DOHH2 (cell line): ENCODE measurements around the gene EAF1.

Source experiments
- H3F3A ChIP-seq: fragments of 200-600 bp; sonication (generic), shearing (Covaris generic); 2 replicates; pipeline ENCODE4 v1.6.0; 2016; ENCODE audit warnings: antibody characterized with exemption, mild to moderate bottlenecking; ENCODE audit not compliant: control insufficient read depth, insufficient read depth
- H3K27ac ChIP-seq: fragments of 200-600 bp; sonication (generic); 2 replicates; pipeline ENCODE4 v1.5.1; 2014; ENCODE audit warnings: low read depth, mild to moderate bottlenecking, low read length, moderate library complexity
- H3K27me3 ChIP-seq: fragments of 200-600 bp; sonication (generic); 2 replicates; pipeline ENCODE4 v1.6.1; 2014; ENCODE audit warnings: mild to moderate bottlenecking, low read length, mixed read lengths; ENCODE audit not compliant: control insufficient read depth
- H3K36me3 ChIP-seq: fragments of 200-600 bp; sonication (generic); 2 replicates; pipeline ENCODE4 v1.6.1; 2014; ENCODE audit warnings: mild to moderate bottlenecking, low read length, moderate library complexity, mixed read lengths; ENCODE audit not compliant: control insufficient read depth
- H3K4me1 ChIP-seq: fragments of 200-600 bp; sonication (generic); 2 replicates; pipeline ENCODE4 v1.6.1; 2014; ENCODE audit warnings: mild to moderate bottlenecking, low read length, mixed read lengths; ENCODE audit not compliant: control insufficient read depth
- H3K4me2 ChIP-seq: fragments of 200-600 bp; sonication (generic); 2 replicates; pipeline ENCODE4 v1.6.0; 2014; ENCODE audit warnings: mild to moderate bottlenecking, low read length, moderate library complexity
- H3K4me3 ChIP-seq: fragments of 200-600 bp; sonication (generic); 2 replicates; pipeline ENCODE4 v1.5.1; 2014; ENCODE audit warnings: mild to moderate bottlenecking, low read length, mixed read lengths
- H3K79me2 ChIP-seq: fragments of 200-600 bp; sonication (generic); 2 replicates; pipeline ENCODE4 v1.6.1; 2014; ENCODE audit warnings: mild to moderate bottlenecking, low read length, mixed read lengths; ENCODE audit not compliant: control insufficient read depth
- H3K9me2 ChIP-seq: fragments of 200-600 bp; sonication (generic); replicated peaks from 2 replicates; pipeline ENCODE4 v1.6.1; 2014; ENCODE audit warnings: mild to moderate bottlenecking, low read length, mixed read lengths; ENCODE audit not compliant: control insufficient read depth
- H3K9me3 ChIP-seq: fragments of 200-600 bp; sonication (generic); 2 replicates; pipeline ENCODE4 v1.6.1; 2014; ENCODE audit warnings: antibody characterized with exemption, low read length, mixed read lengths; ENCODE audit not compliant: control insufficient read depth, insufficient read depth
- H4K20me1 ChIP-seq: fragments of 200-600 bp; sonication (generic); 2 replicates; pipeline ENCODE4 v1.6.0; 2014; ENCODE audit warnings: low read depth, mild to moderate bottlenecking, antibody characterized with exemption, low read length, moderate library complexity; ENCODE audit not compliant: control insufficient read depth, insufficient read depth
- CTCF ChIP-seq: fragments of 200-600 bp; sonication (generic); IDR thresholded peaks from one replicate; pipeline ENCODE4 v1.5.1; 2014; ENCODE audit warnings: antibody characterized with exemption, mild to moderate bottlenecking, low read depth, low read length; ENCODE audit not compliant: poor library complexity, severe bottlenecking
- EZH2phosphoT487 ChIP-seq: fragments of 200-600 bp; sonication (generic); IDR thresholded peaks from 2 replicates; pipeline ENCODE4 v1.6.1; 2017; ENCODE audit warnings: borderline replicate concordance, mild to moderate bottlenecking, antibody characterized with exemption, low read length, moderate library complexity, mixed read lengths

EAF1 gene

GRCh38 chr3:15427182-15427880 lies at the start of gene EAF1, which contains the start of gene METTL6:
EAF1 (plus strand) TSS chr3:15427598; CDS start chr3:15427780, 182 bp downstream.
METTL6 (minus strand) TSS chr3:15427544; CDS start chr3:15426511, 1,033 bp downstream.
- Histone ChIP-seq H3K9me2 (no peaks in the 10 kb centered on the region), H3F3A (no peaks in the 10 kb centered on the region), H3K9me3 (no peaks in the 10 kb centered on the region), H4K20me1 (peaks cover 15% of the 10 kb centered on the region), H3K4me2 (peak within 1 kb of the TSS; percentile 98), H3K36me3 (peaks cover 76% of the 10 kb centered on the region), H3K4me3 (peak within 1 kb of the TSS; percentile 81), H3K27ac (peak within 1 kb of the TSS; percentile 29), H3K4me1 (peaks cover 31% of the 10 kb centered on the region), H3K27me3 (no peaks in the 10 kb centered on the region), H3K79me2 (peaks cover 72% of the 10 kb centered on the region)
- TF ChIP-seq EZH2phosphoT487, result no peak
- no peak for TF ChIP-seq CTCF

- no peaks in the 10 kb centered on the region for H3K36me3 ChIP-seq
- H3K27ac ChIP-seq, result peak overlapping the region; percentile 18; the same call in 1 of the 2 replicates
- no peaks in the 10 kb centered on the region for H3K27me3 ChIP-seq
- H3K9me3 ChIP-seq, result no peaks in the 10 kb centered on the region
- TF ChIP-seq CTCF (peak; percentile 88), EZH2phosphoT487 (no peak)
- H3K9me2 ChIP-seq, result no peaks in the 10 kb centered on the region
- H3K4me1 ChIP-seq, result peaks cover 45% of the 10 kb centered on the region
- peak overlapping the region; percentile 59 for H3K4me3 ChIP-seq
- H3F3A ChIP-seq, result no peaks in the 10 kb centered on the region
- no peaks in the 10 kb centered on the region for H4K20me1 ChIP-seq
- H3K79me2 ChIP-seq, result no peaks in the 10 kb centered on the region
- peak overlapping the region; percentile 68 for H3K4me2 ChIP-seq
Measured at GRCh38 chr3:15377961-15378791, 49.2 kb upstream of the EAF1 start.

- Histone ChIP-seq H3K4me2 (no peak overlapping the region), H3K9me3 (peaks cover 3% of the 10 kb centered on the region; the same call in 1 of the 2 replicates), H3K27me3 (no peaks in the 10 kb centered on the region), H3F3A (peaks cover 24% of the 10 kb centered on the region), H3K4me1 (peaks cover 76% of the 10 kb centered on the region), H3K27ac (no peak overlapping the region), H4K20me1 (no peaks in the 10 kb centered on the region), H3K36me3 (peaks cover under 1% of the 10 kb centered on the region), H3K79me2 (no peaks in the 10 kb centered on the region), H3K4me3 (no peak overlapping the region), H3K9me2 (no peaks in the 10 kb centered on the region)
- TF ChIP-seq EZH2phosphoT487 (no peak), CTCF (no peak)
Measured at GRCh38 chr3:15380980-15381890, 46.2 kb upstream of the EAF1 start.
